ENCODE data around the gene APOC3.
"Not testable (repeated sequence)": the region's sequence is repeated elsewhere in the genome, so short reads cannot be mapped to it uniquely, and the experiment has no call there.

Gene APOC3

GRCh38 chr11:116829525-116830183 is at the start of gene APOC3:
Gene APOC3 (plus strand): TSS chr11:116829907. CDS start chr11:116830583, 676 bp downstream.
- DNase-seq (ENCODE audit: low read depth, low spot score): no peak

DNA sequence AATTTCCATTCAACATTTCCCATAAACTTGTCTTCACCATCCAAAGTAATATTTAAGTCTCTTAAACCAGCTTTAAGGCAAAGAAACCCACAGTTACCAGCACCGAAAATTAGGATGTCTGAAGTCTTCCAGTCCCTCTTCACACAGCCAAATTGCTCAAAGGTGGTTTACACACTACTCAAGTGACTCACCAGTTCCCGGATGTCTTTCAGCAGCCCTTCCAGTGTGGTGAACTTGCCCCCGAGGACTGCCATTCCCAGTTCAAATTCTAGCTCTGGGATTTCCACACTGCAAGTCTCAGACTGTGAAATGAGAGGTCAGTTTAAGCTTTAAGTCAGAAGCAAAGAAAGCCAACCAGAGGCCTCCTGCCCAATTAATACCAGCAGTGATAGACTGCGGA is 47.0 kb upstream of the APOC3 start:
- no peak for DNase-seq (ENCODE audit: low read depth, low spot score)

DNA sequence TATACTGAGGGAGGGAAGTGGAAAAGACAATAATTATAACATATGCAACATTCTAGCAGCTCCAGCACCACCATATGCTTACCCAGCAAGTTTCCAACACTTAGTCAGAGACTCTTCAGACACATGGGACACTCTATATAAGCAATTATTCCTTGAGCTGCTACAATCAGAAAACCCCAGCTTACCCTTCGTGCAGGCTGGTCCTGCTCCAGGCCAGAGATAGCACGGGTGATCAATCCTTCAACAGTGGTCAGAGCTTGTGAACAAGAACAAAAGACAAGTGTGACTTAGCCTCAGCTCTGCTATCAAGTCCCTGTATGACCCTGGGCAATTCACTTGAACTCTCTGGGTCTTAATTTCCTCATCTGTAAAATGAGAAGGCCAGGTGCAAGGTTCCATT is 43.4 kb upstream of the APOC3 start:
- no peak for DNase-seq (ENCODE audit: low read depth, low spot score)

DNA sequence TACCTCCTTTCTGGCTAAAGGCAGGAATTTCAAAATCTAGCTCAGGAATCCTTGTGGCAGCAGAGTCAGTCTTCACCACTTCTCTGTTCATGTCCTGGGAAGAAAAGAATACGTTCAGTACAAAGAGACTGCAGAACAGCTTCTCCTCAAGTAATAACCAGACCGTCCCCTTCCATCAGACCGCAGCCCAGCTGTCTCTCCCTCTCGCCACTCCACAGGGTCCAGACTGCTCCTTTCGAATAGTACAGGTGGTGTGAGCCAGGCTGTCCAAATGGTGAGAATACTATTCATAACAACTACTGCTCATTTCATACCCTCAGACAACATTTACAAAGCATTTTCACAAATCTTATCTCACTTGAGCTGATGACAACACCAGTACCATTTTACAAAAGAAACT is 42.7 kb upstream of the APOC3 start:
- DNase-seq (ENCODE audit: low read depth, low spot score): no peak

DNA sequence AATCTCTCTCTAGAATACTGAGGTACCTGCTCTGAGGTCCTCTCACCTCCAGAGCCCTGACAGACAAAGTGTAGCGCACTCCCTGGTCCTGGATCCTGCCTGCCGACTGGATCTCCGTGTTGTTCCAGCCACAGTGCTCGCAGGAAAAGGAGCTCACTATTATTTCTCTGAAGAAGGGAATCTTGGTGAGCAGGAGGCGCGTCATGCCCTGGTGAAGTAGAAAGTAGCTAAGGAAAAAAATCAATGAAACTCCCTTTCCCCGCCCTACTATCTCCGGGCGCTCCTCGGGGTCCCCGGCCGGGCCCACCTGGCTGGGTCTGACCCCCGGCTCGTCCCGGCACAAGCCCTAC is 42.3 kb upstream of the APOC3 start:
- DNase-seq (ENCODE audit: low read depth, low spot score): no peak

DNA sequence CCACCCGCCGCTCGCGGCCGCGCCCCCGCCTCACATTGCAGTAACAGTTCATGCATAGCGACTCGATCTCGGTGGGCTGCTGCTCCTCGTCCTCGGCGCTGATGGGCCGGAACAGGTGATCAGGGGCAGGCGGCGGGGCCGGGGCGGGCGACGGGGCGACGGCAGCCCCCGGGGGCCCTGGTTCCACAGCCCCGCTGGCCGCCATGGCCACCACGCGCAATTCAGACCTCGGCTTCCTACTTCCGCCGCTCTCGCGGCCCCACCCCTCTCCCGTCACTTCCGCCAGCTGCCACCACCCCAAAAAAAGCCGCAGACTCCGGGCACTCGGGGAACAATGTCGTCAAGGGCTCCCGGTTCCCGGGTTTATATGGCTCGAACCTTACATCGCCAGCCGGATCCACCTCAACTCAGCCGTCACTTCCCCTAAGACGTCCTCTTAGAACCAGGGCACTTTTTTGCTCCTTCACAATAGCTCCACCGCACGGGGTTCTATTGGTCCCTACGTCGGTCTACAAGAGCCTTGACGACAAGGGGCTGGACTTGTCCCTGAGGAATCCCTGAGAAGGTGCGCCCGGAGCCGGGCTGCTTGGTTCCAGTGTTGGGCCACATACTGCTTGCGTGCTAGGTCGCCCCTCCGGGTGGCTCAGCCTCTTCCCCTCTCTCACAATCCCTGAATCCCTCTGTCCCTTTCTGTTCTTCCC is 41.8 kb upstream of the APOC3 start, which contains the start of gene ZPR1:
Gene ZPR1, minus strand, starts transcription at position 238 of the 701 bp plus-strand sequence. Its CDS starts 33 bp downstream, at position 205.
- peak; percentile 67 for DNase-seq (ENCODE audit: low read depth, low spot score)

GRCh38 chr11:116788534-116788933 is 41.2 kb upstream of the APOC3 start:
- no peak for DNase-seq (ENCODE audit: low read depth, low spot score)

DNA sequence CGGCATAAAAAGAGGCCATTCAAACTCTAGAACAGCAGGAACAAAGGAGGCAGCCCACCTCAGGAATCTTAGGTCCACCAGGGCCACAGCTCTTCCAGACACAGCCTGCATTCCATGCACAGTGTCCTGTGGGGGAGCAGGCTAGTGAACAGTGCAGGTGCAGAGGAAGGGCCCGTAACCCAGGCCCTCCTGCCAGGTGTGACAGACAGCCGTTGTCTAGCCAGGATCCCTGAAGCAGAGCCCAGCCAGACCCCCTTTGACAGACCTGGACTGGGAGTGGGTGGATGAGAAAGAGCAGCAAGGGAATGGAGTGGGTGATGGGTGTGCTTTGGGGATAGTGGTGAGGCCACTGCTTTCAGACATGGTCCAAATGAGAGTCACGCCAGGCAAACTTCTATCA is 40.7 kb upstream of the APOC3 start:
- no peak for DNase-seq (ENCODE audit: low read depth, low spot score)

- DNase-seq (ENCODE audit: low read depth, low spot score): no peak
These were observed 39.3 kb upstream of the APOC3 start for GRCh38 chr11:116790167-116791001.

DNA sequence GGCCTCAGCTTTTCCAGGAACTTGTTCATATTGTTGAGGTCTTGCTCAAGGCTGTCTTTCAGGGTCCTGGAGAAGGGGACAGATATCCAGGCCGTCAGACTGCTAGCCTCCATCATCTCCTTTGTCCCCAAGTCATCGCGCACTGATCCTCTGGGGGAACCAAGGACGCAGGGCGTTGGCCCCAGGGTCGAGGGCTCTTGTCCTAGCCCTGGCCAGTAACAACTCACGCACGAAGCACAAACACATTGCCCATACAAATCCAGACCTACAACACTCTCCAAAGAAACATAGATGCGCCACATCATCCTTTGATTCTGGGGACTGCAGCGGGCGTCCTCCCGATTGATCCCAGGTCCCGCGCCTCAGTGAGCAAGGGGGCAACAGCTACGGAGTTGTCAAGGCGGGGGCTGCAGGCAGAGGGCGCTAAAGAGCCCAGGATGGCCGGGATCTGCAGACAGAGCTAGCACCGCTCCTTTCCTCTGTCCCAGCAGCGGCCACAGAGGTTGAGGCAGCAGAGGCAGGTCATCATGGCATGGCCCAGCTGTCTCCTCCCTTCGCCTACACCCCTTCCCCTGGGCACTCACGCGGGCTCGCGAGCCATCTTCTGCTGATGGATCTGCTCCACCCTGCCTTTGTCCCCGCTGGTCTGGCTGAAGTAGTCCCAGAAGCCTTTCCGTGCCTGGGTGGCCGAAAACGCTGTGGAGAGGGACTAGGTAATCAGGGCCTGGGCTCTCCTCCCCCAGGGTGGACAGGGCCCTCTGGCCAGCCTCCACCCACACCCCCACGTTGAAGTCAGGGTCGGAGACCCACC is 38.5 kb upstream of the APOC3 start:
- DNase-seq (ENCODE audit: low read depth, low spot score): peak; percentile 92

GRCh38 chr11:116791813-116792143 is 37.9 kb upstream of the APOC3 start, which contains the start of gene APOA5:
Gene APOA5 (minus strand): TSS chr11:116791879. CDS start chr11:116791860, 19 bp downstream.
- no peak for DNase-seq (ENCODE audit: low read depth, low spot score)

GRCh38 chr11:116792144-116792868 is 37.4 kb upstream of the APOC3 start:
- DNase-seq (ENCODE audit: low read depth, low spot score): no peak

GRCh38 chr11:116792869-116793771 is 36.6 kb upstream of the APOC3 start:
- no peak for DNase-seq (ENCODE audit: low read depth, low spot score)

- no peak for DNase-seq (ENCODE audit: low read depth, low spot score)
These were observed 36.0 kb upstream of the APOC3 start for GRCh38 chr11:116793772-116794097.

DNA sequence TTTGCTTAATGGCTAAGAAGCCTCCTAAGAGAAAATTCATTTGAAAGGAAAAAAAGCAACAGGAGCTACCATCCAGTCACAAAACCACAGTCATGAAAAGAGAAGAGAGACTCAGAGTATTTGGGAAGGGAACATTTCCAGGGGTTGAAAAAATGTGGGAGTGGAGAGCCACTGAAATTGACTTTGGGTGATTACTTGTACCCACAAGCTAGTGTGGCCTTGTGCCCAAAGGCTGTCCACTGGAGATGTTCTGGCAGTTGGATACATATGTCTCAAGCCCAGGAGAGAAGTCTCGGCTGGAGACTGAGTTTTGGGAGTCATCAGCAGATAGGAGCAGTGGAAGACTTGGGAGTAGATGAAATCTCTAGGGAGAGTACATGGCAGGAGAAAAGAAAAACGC is 34.9 kb upstream of the APOC3 start:
- no peak for DNase-seq (ENCODE audit: low read depth, low spot score)

- DNase-seq (ENCODE audit: low read depth, low spot score): no peak
These were observed 33.2 kb upstream of the APOC3 start for GRCh38 chr11:116796548-116796947.

- DNase-seq (ENCODE audit: low read depth, low spot score): no peak
These were observed 31.9 kb upstream of the APOC3 start for GRCh38 chr11:116797816-116798215.

GRCh38 chr11:116798368-116798767 is 31.3 kb upstream of the APOC3 start:
- no peak for DNase-seq (ENCODE audit: low read depth, low spot score)

DNA sequence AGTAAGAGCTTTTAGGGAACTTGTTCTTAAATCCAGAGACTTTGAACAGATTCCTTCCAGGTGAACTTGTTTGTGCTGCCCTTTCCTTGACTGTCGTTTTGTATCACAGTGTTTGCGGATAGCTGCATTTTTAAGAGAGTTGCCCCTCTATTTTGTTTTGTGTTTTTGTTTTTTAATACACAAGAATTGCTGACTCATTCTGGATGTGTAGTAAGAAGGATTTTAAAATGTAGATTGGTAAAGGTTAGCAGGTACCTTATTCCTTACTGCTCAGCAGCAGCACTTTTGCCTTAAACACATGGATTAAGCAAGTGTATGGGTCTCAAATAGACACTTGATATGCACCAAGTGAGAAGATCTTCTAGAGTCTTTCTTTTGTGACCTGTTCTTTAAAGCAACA is 29.1 kb upstream of the APOC3 start:
- DNase-seq (ENCODE audit: low read depth, low spot score): no peak

DNA sequence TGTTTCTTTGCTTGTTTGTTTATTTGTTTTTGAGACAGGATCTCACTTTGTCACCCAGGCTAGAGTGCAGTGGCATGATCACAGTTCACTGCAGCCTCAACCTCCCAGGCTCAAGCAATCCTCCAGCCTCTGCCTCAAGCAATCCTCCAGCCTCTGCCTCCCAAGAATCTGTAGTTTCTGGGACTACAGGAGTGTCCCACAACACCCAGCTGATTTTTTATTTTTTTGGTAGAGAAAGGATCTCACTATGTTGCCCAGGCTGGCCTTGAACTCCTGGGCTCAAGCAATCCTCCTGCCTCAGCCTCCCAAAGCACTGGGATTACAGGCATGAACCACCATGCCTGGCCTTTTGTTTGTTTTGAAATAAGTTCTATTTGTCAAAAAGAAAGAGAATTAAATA is 28.0 kb upstream of the APOC3 start:
- not testable (repeated sequence) for DNase-seq (ENCODE audit: low read depth, low spot score)
